HG02943 (cell line): ENCODE results near the gene NECAB2.

Source experiments
- ATAC-seq: cut with Tn5 transposase; IDR thresholded peaks from one replicate; pipeline ENCODE4 v1.9.1; 2021; ENCODE audit warnings: mild to moderate bottlenecking, low read depth, moderate library complexity; ENCODE audit not compliant: unreplicated experiment

Gene NECAB2

GRCh38 chr16:83964684-83965443, 3.2 kb upstream of the NECAB2 start:
- no peak for ATAC-seq

DNA sequence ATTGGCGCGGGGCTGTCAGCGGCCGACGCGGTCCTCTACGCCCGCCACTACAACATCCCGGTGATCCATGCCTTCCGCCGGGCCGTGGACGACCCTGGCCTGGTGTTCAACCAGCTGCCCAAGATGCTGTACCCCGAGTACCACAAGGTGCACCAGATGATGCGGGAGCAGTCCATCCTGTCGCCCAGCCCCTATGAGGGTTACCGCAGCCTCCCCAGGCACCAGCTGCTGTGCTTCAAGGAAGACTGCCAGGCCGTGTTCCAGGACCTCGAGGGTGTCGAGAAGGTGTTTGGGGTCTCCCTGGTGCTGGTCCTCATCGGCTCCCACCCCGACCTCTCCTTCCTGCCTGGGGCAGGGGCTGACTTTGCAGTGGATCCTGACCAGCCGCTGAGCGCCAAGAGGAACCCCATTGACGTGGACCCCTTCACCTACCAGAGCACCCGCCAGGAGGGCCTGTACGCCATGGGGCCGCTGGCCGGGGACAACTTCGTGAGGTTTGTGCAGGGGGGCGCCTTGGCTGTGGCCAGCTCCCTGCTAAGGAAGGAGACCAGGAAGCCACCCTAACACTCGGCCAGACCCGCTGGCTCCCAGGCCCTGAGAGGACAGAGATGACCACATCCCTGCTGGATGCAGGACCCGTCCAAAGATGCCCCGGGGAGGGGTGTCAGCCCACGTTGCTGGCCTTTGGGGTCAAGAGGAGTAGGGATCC, 2.4 kb upstream of the NECAB2 start:
- no peak for ATAC-seq

- no peak for ATAC-seq
Measured at GRCh38 chr16:83966153-83966696, 1.8 kb upstream of the NECAB2 start.

- no peak for ATAC-seq
Measured at GRCh38 chr16:83967091-83967490, 953 bp upstream of the NECAB2 start.

DNA sequence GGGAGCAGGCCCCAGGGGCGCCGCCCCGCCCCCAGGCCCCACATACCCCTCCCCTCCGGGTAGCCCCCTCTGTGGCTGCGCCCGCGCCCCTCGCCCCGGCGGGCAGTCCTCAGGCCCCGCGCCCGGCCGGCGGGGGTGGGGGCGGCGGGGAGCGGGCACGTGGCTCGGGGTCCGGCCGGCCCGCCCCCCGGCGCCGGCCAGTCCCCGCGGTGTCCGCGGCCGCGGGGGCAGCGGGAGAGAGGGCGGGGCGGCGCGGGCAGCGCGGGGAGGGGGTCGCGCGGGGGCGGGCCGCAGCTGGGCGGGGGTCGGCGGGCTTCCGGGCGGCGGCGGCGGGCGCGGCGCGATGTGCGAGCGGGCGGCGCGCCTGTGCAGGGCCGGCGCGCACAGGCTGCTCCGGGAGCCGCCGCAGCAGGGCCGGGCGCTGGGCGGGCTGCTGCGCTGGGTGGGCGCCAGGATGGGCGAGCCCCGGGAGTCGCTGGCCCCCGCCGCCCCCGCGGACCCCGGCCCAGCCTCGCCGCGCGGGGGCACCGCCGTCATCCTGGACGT, 335 bp downstream of the NECAB2 start:
- ATAC-seq, result no peak

DNA sequence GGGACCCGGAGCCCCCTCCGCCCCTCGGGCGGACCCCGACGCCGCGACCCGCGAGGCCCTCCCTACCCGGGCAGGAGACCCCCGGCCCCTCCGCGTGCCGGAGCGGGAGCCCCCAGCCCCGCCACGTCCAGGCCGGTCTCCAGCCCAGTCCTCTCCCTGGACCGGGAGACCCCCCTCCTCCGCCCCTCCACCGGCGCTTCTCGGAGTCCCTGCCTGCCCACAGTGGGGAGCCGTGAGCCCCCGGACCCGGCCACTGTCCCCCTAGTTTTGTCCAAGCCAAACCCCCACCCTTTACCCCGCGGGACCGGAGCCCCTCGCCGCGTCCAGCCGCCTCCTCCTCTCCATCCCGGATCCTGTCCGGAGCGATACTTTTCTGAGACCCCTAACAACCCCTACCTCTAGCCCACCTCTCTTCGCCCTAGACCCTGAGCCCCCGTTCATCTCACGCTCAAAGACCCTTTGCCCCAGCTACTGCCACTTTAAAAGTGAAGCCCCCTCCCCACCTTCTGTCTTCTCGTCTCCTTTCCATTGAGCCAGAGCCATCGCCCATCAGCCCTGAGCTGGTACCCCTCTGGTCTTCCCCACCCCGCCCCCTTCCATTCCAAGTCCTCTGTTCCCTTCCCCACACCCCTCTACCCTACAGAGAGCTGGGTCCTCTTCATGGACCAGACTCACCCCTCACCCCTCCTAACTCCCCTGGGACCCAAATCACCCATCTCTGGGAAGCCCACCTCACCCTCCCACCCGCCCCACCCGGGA, 1.0 kb downstream of the NECAB2 start:
- ATAC-seq, result no peak

DNA sequence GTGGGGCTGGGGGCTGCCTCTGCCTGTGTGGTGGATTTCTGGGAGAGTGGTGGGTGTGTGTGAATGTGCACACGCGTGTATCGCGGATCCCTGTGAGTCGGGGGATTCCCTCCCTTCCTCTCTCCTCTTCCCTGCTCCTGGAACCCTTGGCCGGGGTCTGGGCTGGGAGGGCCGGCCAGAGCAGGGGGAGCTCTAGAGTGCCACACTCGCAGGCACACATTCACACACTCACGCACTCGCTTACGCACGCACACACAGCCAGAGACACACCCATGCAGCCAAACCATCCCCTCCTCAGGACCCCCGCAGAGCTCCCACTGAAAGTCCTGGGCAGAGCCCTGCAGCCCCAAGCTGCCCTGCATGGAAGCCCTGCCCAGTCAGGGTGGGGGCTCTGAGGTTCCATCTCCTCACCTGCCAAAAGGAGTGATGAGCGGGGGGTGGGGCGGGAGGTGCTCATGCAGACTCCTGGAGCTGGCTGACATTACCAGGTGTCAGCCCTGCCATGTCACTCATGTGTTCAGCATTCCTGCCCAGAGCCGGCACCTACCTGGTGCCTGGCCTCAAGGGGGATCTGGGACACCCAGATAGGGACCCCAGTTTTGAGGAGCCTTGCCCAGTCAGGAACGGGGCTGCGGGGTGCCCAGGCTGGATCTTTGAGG, 1.9 kb downstream of the NECAB2 start:
- ATAC-seq, result no peak

GRCh38 chr16:83970430-83970815, 2.4 kb downstream of the NECAB2 start:
- ATAC-seq, result no peak

GRCh38 chr16:83971165-83972130, 3.4 kb downstream of the NECAB2 start:
- ATAC-seq, result no peak

DNA sequence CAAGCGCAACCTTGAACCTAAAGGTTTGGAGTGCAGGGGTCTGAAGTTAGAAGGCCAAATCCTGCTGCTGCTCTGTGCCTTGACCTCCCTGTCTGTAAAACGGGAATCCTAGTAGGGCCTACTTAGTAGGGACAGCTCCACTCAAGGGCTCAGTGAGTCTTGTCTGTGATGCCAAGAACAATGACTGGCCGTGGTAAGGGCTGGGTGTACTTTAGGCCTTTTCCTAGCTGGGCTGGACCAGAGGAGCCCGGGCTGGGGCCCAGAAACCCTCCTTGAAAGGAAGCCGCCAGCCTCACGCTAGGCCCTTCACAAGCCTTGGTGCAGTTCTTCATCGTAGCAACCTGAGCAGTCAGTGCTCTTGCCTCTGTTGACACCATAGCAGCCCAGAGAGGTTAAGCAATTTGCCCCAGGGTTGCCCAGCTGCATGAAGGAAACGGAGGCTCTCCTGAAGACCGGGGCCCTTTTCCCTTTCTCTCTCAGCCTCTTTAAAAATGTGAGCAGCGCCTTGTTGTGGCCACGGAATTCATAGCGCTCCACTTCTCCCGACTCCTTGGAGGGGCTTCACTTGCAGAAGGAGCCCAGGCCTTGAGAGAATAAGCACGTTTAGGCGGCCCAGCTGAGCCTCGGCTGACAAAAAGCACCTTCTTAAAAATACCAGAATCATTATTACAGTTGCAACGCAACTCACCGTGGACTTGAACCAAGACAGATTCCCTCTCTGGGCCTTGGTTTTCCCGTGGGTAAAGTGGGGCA, 4.4 kb downstream of the NECAB2 start:
- ATAC-seq, result no peak

DNA sequence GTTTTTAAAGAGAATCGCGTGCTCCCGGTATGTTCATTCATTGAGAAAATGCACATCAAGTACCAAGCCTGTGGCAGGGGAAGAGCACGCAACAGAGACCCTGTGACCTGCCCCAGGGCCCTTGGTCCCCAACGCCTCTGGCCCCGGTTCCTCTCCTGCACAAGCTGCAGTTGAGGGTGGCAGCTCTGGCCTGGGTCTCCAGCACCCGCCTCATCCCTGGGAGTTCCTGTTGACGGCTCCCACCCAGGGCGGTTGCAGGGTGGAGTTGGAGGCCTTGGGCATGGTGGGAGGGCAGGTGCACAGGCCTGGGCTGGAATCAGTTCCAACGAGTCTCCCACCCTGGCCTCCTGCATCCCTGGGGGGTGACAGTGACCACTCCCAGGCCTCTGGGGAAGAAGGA, 5.0 kb downstream of the NECAB2 start:
- ATAC-seq, result no peak

GRCh38 chr16:83973581-83974385, 5.7 kb downstream of the NECAB2 start:
- ATAC-seq, result no peak

DNA sequence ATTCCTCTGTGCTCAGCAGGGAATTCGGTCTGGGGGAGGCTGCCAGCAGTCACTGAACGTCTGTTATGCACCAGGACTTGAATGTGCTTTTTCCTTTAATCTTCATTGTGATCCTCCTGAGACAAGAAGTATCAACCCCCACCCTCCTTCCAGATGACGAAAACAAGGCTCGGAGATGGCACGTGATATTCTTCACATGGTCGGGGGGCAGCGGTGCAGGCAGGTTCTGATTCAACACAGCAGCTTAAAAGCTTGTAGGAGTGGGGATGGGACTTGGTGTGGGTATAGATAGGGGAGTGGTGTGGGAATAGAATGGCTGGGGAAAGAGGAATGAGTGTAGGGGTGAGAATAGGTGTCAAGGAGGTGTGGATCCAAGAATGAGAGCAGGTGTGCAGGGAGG, 6.4 kb downstream of the NECAB2 start:
- ATAC-seq, result no peak

- no peak for ATAC-seq
Measured at GRCh38 chr16:83975590-83976260, 7.7 kb downstream of the NECAB2 start.

- ATAC-seq, result no peak
Measured at GRCh38 chr16:83977056-83977815, 9.2 kb downstream of the NECAB2 start.

GRCh38 chr16:83978401-83978904, 10.4 kb downstream of the NECAB2 start:
- no peak for ATAC-seq
